Occipital lobe (tissue), 2 donors: ENCODE results near the gene C5AR1. TPM values are rescaled to one million over a fixed set of nuclear protein-coding genes. Genes with fewer than 3 reads are reported as not detected.
"Not testable (repeated sequence)": the region's sequence is repeated elsewhere in the genome, so short reads cannot be mapped to it uniquely, and the experiment has no call there.

ENCODE experiments used
- DNase-seq: peaks from one replicate; lab custom pipeline; 2025; lab: John Stamatoyannopoulos, UW
- total RNA-seq: library from RNA; depleted of rRNA; stranded (reverse); fragments of >200 nt; gene quantifications from one replicate; pipeline ENCODE4 v1.2.3, GENCODE V29; 2014

The C5AR1 gene
- 0.16 TPM for total RNA-seq

DNA sequence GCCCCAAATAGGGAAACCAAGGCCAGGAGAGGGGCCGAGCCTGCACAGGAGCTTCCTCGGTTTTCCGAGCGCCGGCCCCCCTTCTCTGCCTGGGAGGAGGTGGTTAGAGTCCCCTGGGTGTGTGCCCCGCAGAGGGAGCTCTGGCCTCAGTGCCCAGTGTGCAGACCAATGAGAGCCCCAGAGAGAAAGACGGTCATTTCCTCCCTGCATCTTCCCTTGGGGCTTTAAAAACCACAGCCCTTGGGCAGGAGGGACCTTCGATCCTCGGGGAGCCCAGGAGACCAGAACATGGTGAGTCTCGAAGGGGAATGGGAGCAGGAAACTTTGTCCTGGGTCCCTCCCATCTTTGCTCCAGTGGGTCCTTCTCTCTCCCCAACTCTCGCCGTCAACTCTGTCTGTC, at the start of gene C5AR1:
C5AR1 (plus strand) TSS at position 254 of the 400 bp plus-strand sequence; CDS start at position 289, 35 bp downstream.
- DNase-seq: no peak

DNA sequence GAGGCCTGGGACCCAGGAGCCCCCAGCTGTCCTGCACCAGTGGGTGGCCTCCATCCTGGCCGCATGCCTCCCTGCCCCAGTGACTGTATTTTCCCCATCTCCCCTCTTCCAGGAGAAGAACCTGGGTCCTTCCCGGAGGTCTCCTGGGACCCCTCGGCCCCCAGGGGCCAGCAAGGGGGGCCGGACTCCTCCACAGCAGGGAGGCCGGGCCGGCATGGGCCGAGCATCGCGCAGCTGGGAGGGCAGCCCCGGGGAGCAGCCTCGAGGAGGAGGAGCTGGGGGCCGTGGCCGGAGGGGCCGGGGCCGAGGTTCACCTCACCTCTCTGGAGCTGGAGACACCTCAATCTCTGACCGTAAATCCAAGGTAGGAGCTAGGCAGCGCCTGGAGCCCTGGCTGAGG, 49.2 kb upstream of the C5AR1 start:
- DNase-seq: no peak

DNA sequence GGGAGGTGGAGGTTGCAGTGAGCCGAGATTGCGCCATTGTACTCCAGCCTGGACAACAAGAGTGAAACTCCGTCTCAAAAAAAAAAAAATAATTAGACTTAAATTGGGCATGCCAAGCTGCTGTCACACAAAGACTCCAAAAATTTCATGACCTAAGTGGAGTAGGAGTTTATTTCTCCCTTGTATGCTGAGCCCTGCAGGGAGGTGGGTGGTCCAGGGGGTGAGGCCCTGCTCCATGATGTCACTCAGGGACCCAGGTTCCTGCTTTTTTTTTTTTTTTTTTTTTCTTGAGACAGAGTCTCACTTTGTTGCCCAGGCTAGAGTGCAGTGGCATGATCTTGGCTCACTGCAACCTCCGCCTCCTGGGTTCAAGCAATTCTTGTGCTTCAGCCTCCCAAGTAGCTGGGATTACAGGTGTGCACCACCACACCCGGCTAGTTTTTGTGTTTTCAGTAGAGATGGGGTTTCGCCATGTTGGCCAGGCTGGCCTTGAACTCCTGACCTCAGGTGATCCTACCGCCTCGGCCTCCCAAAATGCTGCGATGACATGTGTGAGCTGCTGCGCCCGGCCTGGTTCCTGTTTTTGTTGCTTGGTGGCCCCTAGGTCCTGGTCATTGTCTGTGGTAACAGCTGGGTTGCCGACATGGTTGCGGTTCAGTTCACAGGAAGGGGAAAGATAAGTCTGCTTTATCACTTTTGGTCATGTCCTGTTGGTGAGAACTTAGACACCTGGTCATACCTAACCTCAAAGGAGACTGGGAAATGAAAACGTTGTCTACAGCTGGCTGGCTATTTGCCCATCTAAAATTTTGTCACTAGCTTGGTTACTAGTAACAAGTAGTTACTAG, 47.5 kb upstream of the C5AR1 start:
- DNase-seq: not testable (repeated sequence)

DNA sequence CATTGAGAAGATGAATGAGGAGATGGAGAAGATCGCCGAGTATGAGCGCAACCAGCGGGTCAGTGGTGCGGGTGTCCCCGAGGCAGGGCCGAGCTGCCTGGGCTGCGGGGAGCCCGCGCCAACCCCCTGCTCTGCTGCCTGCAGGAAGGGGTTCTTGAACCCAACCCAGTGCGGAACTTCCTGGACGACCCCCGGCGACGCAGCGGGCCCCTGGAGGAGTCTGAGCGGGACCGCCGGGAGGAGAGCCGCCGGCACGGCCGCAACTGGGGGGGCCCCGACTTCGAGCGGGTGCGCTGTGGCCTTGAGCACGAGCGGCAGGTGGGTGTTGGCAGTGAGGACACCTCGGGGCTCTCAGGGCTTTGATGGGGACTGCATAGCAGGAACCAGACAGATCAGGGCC, 45.0 kb upstream of the C5AR1 start:
- DNase-seq: no peak

DNA sequence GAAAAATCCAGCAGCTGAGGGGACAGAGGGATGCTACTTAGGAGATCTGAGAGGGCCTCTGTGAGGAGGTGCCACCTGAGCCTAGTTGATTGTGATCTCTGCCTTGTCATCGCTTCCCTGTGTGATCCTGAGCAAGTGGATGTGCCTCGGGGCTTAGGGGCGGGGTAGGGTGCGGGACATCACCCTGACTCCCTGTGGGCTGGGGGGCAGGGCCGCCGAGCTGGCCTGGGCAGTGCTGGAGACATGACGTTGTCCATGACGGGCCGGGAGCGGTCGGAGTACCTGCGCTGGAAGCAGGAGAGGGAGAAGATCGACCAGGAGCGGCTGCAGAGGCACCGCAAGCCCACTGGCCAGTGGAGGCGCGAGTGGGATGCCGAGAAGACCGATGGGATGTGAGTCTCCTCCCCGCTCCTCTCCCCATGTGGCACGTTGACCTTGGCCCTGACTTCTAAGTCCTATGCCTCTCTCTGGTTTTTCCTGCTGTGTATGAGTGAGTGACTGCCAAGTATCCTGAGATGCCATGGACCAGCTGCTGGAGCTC, 43.2 kb upstream of the C5AR1 start:
- no peak for DNase-seq

DNA sequence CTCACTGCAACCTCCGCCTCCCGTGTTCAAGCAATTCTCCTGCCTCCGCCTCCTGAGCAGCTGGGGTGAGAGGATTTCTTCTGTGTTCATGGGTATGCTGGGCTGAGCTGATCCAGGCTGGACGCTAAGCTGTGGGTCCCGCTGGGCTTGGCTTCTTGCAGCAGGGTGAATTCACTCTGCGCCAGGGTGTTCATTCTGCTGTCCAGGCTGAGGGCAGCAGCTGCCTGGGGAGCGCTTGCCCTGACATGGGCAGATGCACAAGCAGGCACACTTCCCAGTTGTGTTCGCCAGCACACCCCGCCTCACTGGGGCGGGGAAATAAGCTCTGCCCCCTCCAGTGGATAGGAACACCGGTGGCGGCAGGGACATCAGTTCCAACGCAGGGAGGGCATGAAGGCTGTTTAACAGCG, 42.3 kb upstream of the C5AR1 start:
- peak; percentile 69 for DNase-seq

DNA sequence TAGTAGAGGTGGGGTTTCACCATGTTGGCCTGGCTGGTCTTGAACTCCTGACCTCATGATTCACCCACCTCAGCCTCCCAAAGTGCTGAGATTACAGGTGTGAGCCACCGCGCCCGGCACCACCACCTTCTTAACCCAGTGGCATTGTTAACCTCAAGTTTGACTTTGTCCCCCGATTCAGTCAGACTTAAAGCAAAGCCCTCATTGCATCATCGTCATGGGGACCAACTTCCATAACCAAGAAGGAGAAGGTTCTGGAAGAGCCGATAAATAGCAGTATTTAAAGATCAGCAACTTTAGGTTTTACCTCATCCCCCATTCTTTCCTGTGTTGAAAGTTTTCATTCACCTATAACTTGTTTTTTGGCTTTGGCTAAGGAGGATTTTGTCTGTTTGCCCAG, 41.6 kb upstream of the C5AR1 start:
- DNase-seq: no peak

DNA sequence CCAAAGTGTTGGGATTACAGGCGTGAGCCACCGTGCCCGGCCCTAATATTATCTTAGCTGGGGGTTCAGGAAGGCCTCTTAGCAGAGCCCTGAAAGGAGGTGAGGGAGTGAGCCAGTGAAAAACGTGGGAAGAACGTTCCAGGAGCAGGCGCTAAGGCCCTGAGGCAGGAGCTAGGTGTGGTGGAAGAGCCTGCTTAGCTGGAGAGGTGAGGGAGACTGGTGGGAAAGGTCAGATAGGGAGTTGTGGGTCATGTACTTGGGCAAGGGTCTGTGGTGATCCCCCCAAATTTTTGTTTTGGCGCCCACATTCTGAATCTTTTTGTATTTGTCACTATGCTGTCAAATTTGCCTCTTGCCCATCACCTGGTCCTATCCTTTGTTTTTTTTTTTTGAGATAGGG, 40.1 kb upstream of the C5AR1 start:
- DNase-seq: no peak

DNA sequence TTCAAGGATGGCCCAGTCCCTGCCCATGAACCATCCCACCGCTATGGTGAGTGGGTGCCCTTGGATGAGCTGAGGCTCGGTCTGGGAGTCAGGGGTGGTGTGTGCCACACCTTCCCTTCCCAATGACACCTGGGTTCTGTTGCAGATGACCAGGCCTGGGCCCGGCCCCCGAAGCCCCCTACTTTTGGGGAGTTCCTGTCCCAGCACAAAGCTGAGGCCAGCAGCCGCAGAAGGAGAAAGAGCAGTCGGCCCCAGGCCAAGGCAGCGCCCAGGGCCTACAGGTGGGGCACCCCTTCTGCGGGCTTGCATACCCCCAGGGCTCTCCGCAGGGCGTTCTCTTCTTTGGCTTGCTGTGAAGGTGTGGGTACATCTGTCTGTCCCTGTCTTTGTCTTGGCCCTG, 39.3 kb upstream of the C5AR1 start:
- no peak for DNase-seq

DNA sequence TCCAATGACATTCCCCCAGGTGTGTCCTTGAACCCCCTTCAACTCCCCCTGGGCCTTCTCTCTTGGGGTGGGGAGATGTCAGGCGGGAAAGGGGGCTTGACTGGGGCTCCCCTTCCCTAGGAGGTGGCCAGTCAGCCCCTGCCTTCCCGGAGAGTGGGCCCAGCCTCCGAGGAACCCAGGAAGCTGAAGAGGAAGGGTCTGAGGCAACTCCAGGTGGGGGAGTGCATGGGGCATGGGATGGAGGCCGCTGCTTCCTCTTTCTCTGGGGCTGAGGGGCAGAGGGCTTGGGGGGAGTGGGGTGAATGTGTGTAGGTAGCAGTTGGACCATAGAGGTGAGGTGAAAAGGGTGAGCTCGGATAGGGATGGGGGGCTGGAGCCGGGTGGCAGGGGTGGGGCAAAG, 37.7 kb upstream of the C5AR1 start:
- no peak for DNase-seq

DNA sequence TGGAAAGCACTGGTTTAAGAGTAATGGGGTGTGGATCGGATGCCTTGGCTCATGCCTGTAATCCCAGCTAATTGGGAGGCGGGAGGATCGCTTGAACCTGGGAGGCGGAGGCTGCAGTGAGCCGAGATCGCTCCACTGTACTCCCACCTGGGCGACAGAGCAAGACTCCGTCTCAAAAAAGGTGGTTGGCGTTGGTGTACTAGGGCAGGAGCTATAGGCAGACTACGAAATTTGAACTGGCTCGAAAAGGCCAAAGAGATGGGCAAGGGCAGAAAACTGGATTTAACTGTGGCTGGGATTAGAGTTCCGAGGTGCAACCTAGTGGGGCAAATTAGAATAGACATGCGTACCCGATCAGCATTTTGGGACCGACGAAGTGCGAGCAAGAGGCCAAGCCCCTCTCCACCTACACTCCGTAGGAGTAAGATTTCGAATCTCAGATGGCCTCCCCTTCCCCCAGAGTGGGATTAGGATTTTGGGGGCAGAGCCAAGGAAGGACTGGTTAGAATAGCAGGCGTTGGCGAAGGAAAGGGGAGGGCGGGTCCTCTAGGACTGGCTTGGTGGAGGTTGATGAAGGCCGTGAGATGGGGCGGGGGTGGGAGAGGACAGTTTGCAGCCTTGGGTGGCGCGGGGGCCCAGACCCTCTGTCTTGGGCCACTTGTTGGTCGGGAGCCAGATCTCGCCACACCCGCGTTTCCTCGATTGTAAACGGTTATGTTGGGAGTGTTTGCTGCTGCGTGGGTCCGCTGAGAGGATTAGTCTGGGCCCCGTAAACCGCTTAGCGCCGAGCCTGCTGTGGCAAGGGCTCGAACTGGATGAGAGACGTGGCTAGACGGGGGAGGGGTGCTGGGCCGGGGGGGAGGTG, 37.0 kb upstream of the C5AR1 start:
- no peak for DNase-seq

DNA sequence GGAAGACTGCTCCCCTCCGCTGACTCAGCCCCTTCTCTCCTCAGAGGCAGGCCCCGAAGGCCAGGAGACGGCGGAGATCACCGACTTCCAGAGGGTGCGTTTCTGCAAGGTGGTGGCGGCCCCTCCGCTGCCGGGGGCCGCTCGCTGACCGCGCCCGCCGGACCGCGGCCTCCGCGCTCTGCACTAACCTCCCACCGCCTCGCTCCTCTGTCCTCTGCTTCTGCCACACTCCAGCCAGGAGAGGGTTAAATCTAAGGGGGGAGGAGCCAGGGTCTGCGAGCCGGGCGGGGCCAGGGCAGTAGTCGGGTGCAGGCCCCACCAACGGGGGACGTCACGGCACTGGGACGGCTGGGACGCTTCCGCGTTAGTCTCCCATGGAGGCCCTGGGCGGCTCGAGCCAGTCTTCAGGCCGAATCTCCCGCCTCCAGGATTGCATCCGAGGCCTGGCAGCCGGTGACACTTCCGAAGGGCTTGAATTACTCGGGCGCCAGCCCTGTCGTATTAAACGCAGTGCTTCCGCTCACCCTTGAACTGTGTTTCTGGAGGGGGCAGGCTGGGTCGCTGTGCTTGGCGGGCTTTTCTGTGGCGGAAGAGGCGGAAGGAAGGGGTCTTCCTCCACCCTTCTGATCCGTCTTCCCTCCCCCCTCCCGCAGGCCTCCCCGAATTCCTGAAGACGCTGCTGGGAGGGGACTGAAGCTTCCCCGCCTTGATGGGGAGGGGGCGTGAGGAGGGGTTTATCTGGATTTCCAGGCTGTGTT, 36.2 kb upstream of the C5AR1 start:
- peak; percentile 85 for DNase-seq

DNA sequence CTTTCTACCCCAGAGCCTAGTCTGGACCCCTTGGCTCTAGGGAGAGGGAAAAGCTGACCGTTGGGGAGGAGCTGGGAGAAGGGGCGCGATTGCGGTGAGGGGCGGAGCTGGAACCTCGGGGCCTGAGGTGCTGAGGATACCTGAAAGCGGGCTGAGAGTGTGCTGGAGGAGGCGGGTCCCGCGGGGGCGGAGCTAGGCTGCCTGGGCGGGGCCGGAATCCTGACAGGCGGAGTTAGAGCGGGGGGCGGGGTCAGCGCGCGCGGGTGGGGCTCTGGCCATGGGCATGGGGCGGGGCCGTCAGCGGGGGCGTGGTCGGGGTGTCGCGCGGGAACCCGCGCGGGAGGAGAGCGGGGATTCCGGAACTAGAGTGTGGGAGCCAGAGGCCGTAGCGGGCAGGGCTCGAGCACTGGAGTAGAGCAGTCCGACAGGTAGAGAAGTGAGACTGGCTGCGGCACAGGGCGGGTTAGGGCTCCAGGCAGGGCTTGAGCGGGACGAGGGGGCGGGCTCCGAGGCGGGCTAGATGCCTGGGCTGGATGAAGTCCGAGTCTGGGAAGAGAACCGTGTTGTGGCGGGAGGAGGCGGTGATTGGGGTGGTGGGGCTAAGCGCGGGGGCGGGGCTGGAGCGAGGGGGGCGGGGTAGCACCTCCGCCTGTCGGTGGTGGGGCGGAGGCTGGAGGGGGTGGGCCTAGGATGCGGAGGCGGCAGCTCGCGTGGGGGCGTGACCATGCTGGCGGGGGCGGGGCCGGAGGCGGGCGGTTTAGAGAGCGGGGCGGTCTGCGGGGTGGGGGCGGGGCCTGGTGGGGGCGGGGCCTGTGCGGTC, 35.4 kb upstream of the C5AR1 start, which contains the start of gene INAFM1:
INAFM1 (plus strand) TSS at position 815 of the 820 bp plus-strand sequence. CDS start 35 bp downstream, outside the sequence.
- peak; percentile 92 for DNase-seq

DNA sequence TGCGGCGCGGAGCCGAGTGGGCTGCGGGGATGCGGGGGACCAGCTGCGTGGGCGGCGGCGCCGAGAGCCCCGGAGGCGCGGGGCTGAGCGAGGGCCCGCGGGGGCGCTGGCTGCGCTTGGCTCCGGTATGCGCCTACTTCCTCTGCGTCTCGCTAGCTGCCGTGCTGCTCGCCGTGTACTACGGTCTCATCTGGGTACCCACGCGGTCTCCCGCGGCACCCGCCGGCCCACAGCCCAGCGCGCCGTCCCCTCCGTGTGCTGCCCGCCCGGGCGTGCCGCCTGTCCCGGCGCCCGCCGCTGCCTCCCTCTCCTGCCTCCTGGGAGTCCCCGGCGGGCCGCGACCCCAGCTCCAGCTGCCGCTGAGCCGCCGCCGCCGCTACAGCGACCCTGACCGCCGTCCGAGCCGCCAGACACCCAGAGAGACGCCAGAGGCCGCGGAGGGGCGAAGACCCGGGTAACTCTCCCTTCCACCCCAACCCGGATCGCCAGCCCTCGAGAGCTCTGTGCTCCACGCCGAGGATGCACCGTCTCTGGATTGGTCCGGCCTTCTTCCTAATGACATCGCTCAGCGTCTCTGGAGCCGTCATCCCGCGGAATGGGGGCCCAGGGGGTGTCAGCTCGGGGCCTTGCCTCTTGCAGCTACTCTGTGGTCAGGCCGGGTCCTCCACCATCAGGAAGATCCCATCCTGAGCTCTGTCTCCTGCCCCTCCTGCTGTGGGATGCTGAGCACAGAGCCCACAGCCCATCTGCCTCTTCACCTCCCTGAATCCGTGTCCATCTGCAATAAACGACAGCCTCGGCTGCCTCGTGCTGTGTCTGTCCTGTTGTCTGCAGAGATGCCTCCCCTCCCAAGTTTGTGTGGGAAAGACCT, 34.5 kb upstream of the C5AR1 start:
- DNase-seq: no peak

DNA sequence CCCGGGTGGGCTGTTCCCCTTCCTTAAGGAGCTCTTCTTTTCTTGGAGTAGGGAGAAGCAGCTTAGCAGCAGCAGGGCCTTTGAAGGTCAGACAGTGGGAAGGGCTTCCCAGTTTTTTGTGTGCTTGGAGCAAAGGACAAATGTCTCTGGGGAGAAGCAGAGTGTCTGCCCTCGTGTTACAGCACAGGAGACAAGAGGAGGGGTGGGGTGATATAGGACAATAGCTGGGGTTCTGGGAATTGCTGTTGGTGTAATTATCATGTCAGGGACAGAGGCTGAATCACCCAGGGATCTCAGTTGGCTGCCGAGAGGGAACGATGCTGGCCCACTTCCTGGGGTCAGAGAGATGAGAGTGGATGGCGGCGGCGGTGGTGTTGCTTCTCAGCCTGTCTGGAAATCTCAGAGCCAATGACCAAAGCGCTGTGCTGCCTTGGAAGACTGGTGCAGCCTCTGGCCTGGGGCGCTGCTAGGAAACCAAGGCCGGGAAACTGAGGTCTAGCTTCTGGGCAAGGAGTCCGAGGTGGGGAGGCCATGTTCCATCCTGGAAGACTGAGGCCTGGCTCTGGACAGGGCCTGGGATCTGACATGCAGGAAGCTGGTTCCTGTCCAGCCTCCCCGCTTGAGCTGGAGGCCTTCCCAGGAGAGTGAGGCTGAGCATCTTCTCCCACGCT, 33.7 kb upstream of the C5AR1 start:
- peak; percentile 24 for DNase-seq

DNA sequence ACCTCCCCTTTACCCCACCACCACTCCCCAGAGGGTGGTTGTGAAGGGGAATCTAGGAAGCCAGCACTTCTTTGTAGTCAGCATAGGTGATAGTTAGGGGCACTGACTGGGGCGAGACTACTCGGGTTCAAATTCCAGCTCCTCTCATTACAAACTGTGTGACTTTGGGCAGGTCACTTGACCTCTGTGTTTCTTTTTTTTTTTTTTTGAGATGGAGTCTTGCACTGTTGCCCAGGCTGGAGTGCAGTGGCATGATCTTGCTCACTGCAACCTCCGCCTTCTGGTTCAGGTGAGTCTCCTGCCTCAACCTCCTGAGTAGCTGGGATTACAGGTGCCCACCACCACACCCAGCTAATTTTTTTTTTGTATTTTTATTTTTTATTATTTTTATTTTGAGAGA, 33.1 kb upstream of the C5AR1 start:
- DNase-seq: not testable (repeated sequence)

DNA sequence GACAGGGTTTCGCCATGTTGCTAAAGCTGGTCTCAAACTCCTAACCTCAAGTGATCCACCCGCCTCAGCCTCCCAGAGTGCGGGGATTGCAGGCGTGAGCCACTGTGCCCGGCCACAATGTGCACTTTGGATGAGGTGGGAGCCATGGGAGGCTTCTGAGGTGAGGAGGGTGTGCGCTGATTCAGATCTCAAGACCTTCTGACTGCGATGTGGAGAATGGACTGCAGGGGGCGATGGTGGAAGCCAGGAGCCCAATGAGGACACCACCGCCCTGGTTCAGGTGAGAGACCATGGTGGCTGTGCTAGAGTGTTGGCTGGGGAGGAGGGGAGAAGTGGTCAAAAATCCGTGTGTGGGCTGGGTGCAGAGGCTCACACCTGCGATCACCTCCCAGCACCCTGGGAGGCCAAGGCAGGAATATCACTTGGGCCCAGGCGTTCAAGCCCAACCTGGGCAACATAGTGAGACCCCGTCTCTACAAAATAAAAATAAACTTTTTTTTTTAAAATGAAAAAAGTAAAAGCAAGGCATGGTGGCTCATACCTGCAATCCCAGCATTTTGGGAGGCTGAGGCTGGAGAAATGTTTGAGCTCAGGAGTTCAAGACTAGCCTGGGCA, 29.4 kb upstream of the C5AR1 start:
- DNase-seq: no peak

DNA sequence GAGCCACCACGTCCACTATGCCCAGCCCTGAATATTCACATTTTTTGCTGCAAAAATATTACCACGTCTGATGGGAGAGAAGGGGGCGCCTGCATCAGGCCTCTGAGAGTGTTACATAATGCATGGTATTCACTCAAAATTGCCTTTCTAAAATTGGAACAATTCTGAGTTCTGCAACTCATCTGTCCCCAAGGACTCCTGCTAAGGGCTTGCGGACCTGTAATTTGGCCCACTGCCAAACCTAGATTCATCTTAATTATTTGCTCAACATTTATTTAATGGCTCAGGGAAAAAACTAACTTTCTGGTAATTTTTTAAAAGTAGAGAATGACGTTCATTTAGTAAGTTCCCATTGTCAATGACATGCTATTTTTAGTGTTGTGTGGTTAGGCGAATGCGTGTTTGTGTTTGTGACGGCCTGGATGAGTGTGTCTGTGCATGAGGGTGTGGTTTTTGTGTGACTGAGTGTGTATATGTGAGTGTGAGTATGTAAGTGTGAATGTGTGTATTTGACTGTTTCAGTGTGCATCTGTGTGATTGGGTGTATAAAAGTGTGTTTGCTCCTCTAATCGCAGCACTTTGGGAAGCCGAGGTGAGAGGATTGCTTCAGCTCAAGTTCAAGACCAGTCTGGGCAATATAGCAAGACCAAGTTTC, 26.1 kb upstream of the C5AR1 start:
- no peak for DNase-seq
